HG02759 (cell line): Measurements from ENCODE around the gene KCNJ3.

Experiments
- ATAC-seq: cut with Tn5 transposase; IDR thresholded peaks from one replicate; pipeline ENCODE4 v1.9.1; 2021; ENCODE audit warnings: mild to moderate bottlenecking, moderate library complexity; ENCODE audit not compliant: unreplicated experiment

Gene KCNJ3, protein sequence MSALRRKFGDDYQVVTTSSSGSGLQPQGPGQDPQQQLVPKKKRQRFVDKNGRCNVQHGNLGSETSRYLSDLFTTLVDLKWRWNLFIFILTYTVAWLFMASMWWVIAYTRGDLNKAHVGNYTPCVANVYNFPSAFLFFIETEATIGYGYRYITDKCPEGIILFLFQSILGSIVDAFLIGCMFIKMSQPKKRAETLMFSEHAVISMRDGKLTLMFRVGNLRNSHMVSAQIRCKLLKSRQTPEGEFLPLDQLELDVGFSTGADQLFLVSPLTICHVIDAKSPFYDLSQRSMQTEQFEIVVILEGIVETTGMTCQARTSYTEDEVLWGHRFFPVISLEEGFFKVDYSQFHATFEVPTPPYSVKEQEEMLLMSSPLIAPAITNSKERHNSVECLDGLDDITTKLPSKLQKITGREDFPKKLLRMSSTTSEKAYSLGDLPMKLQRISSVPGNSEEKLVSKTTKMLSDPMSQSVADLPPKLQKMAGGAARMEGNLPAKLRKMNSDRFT

DNA sequence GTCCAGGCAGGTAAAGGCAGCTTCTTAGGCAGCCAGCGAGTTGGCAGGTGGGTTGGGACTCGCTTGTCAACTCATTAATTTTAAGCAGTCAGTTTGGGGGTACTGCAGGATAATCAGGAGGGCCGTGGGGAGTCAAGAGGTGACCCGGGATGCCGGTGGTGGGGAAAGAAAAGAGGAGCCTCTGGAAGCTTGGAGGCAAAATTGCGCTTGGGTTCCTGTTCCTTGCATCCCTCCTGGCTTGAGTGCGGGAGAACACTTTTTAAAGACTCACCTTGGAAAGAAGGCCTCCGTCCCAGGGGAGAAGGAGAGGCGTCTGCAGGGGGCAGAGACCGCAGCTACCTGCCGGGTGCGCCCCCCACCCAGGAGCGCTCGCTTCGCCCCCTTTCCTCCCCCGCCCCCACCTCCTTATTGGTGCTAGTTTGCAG lies at the start of gene KCNJ3:
TSS of gene KCNJ3 (plus strand) at position 400 of the 425 bp plus-strand sequence. CDS start 81 bp downstream, outside the sequence.
- ATAC-seq, result no peak

DNA sequence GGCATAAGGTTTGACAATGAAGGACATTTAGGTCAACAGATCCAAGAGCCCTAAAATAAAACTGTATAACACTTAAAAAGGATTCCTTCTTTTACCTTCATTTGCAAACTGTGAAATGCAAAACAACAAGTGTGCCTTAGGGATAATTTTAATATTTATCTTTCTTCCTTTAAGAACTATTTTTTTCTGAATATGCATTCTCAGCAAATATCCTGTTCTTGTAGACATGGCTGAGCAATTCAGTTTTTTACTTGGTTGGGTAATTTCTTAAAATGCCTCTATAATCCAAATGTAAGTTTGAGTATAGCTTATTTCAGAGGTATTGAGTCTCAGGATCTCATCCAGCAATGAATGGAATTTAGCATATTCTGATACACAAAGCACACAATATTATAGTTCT lies 43.0 kb upstream of the KCNJ3 start:
- no peak for ATAC-seq

DNA sequence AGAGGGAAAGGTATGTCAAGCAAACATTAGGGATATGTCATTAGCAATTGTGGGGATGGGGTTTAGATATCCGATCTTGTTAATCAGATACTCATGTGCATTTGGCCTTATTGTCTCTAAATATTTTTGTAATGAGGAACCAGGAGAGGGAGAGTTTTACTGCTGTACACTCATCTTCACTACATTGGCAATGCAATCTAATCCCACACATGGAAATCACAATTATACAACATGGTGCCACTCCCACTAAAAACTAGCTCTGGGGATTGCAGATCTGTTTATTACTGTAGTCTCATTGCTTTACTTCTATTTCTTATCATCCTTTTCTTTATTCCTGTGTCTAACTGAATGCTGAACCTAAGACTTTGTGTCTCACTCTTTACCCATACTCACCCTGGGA lies 39.6 kb upstream of the KCNJ3 start:
- no peak for ATAC-seq

DNA sequence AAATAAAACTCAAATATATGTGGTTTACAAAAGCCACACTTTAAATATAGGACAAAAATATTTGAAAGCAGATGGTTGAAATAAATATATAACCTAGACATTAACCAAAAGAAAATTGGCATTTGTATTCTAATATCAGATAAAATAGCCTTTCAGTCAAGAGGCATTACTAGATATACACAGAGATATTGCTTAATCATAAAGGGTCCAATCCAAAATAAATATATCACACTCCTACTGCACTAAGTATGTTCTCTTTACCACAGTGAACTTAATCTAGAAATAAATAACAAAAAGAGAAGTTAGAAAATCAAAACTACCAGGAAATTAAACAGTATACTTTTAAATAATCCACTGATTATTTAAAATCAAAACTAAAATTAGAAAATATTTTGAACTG lies 34.2 kb upstream of the KCNJ3 start:
- no peak for ATAC-seq

DNA sequence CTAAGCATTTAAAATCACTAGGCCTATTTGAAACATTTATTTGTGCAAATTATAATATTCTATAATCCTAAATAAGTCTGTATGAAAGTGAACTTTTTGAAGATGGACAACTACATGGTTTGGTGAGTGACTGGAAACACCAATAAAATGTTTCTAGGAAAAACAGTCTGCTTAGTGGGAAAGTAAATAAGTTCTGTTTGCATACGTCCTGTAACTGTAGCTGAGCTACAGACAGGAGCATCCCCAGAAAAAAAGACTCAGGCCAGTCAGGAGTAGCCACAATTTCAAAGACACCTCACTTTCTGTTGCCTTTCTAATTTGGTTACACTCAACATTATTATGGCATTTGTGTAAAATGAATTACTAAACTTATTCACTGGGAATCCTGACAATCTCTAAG lies 28.4 kb upstream of the KCNJ3 start:
- no peak for ATAC-seq

DNA sequence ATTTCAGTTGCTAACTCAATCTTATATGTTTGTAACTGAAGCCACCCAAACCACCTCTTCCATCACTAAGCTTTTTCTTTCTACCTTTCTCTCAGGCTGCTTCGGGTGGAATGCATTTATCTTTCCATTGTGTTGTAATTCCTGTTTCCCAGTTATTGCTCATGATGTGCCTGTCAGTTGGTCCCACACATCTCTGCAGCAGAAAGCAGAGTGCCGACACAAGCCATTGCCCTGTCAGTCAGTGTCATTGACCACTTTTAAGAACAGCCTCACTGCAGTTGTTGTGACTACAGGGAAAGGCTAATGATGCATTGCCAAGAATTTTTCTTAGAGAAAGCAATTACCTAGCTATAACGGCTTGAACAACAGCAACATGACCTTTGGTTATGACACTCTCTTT lies 24.8 kb upstream of the KCNJ3 start:
- no peak for ATAC-seq

DNA sequence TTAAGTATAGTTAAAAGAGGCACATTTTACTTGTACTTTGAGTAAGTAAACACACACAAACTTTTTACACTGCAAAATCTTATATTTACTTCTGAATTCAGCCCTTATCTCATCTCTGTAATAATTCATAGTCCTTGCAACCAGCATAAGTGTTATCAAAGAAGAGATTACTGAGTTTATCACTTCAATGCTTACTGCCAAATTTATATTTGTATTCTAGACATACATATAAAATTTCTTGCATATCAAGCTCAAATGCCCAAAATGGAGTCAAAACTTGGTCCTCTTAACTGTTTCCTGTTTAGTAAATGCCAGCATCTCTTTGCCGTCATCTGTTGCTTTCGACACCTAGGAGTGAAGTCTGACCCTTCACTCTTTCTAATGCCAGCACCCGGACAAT lies 21.1 kb upstream of the KCNJ3 start:
- ATAC-seq, result no peak

DNA sequence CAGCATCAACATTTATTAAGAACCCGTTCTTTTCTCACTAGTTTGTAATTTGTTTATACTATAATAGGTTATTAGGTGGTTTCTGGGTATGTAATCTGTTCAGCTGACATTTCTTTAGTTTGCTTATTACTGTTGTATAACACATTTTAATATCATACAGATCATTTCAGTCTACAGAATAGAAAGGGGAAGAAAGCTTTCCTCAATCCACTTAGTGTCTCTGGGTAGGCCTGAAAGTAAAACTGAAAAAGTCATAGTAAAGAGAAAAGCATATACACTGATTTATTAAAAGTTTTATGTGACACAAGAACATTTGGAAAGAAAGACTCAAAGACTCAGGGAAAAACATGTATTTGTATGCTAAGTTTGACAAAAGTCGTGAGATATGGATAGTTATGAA lies 16.8 kb upstream of the KCNJ3 start:
- no peak for ATAC-seq

DNA sequence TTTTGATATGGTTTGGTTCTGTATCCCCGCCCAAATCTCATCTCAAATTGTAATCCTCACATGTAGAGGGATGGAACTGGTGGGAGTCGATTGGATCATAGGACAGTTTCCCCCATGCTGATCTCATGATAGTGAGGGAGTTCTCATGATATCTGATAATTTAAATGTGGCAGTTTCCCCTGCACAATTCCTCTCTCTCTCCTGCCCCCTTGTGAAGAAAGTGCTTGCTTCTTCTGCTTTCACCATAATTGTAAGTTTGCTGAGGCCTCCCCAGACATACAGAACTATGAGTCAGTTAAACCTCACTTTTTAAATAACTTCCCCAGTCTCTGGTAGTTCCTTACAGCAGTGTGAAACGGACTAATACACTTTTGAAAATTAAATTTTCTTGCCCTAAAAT lies 12.3 kb upstream of the KCNJ3 start:
- no peak for ATAC-seq

DNA sequence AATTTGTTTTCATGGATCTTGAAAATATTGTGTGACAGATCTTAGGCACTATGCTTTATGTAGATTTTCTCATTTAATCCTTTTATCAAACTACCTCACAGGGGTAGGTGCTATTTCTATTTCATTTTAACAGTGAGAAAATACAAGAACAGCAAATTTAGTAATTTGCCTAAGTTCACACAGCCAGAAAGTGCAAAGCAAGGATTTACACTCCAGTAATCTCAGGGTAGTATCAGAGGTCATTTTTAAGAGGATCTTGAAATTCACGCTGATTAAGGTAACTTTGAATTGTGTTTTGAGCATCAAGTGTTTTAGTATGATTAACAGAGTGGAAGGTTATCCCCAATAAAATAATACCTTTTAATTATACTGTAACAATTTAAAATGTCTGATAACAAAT lies 10.1 kb upstream of the KCNJ3 start:
- ATAC-seq, result no peak

DNA sequence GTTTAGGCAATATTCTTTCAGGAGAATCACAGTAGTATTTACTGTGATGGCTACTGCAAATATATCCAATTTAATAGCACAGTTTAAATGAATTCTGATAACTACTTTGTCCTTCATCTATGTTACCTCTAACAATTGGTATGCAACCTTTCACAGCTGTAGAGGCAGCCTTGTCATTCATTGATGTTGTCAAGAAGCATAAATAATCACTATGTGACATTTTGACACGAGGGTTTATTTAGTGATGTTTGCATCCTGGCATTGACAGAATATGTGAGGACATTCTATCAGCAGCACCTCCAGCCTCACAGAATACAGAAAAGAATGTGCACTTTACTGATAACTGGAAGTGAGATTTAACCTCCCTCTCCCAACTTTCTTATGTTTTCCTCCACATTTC lies 9.3 kb upstream of the KCNJ3 start:
- ATAC-seq, result no peak

DNA sequence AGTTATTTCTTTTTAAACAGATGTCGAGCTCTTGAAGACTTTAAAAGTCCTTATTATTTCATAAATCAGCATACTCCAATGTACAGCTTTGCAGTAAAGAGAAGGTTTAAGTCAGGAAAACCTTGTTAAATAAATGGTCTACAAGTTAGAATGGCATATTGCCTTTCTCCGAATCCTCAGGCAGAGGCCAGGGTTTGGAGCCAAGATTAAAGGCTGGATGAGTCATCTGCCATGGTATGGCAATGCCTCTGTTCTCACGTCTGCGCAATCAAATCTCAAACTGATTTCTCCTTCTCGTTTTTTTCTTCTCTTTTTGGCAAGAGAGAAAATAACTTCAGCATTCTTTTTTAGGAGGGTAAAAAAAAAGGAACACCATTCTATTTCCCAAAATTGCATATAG lies 5.6 kb upstream of the KCNJ3 start:
- no peak for ATAC-seq

DNA sequence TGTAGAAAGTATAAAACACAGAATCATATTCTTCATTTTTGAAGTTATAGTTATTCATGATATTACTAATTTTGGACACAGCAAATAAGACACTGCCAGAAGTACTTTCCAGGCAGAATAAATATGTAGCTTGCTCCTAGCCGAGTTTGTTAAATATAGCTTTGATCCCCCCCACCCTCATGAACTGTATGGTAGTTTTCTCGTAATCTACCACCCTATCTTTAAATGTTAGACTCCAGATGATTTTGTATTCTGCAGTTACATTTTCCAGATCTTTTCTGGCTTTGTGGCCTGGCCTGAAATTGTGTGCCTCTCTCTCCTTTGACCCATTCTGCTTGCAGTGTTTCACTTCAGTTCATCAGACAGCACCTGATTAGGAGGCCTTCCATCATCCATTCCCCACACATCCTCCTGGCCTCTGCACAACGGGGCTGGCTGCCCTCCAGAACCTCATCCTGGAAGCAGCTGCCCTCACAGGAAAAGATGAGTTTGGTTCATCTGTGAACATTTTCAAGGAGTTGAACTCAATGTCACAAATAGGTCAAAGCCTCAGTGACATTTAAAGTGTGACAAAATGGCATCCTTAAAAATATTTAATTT lies 4.7 kb upstream of the KCNJ3 start:
- no peak for ATAC-seq

DNA sequence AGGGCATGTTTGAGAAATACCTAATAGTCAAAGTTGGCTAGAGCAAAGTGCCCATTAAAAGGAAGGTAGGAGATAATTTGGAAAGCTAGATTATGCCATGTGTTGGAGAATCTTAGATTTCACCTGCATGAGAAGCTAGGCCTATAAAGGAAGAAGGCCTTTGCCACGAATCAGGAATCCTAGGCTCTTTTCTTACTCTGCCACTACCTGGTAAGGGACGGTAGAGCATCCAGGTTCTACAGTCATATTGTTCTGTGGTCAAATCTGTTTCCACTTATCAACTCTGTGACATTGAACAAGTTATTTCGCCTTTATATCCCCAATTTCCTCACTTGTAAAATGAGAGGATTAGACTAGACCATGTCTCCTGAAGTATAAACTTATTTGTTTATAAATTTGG lies 3.6 kb upstream of the KCNJ3 start:
- ATAC-seq, result no peak

DNA sequence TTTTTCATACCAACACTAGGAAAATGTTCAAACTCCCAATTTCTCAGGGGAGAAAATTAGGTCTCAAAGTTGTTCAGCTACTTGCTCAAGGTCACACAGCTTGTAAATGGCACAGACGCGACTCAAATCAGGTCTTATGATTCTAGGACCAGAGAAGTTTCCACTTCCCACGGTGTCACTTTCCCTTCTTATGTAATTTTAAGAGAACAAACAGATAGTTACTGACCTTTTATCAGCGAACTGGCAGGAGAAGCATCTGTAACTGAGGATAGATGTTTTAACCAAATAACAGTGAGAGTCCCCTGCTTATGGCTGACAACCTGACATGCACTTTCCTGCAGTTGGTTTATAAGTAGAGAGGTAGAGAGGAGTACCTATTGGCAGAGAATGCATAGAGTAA lies 2.1 kb upstream of the KCNJ3 start:
- no peak for ATAC-seq

DNA sequence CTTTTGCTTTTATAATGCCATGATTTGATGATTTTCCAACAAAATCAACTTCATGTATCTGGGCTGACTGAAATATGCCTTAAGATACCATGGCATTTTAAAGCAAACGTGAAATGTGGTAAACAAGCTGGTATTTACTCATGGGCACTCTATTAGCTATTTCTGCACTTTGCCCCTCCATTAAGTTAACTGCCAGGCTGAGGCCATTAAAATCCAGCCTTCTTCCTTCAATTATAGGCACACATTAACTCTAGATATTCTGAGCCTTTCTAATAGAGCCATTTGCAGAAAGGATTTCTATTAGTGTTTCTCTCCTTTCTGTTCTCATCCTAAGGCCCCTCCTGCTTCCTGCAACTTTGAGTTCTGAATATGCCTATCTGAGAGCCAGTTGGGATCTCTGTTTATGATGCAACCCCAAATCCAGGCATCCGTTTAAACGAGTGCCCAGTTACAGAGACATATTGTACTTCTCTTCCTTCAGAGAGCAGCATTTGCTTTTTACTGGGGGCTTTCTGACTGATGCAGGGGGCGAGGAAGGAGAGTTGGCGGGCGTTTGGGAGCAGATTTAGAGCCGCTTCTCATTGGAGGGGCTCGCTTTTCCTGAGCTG lies 1.6 kb upstream of the KCNJ3 start:
- ATAC-seq, result no peak

DNA sequence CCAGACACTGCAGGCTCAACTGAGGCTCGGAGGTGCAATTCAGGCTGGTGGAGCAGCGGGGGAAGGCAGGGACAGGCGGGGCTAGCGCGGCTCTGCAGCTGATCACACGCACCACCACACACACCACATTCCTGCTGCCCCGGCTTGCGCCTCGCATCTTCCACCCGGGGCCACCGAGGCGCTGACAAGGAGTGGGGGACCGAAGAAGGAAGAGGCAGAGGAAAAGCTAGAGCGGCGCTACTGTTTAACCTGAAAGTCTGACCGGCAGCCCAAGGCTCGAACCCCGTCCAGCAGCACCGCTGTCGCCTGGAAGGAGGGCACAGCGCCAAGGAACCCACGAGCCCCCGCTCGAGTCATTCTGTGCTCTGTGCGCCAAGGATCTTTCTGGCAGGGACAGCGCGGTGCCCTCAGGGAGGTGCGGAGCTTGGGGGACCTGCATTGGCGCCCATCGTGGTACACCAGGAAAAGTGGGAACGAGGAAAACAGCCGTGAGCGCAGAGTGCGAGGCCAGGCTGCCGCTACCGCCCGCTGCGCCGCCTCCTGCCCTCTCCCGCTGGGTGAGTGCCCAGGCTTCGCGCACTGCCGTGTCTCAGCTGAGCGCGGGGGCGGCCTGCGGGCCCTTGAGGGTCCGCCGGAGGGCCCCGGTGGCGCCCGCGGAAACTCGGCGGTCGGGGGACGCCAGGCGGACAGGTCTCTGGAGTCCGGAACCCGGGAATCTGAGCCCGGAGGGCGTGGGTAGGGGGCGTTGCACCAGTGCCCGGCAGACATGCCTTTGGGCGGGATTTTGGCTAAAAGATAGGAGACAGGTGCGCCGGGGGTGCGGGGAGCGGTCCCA lies 860 bp upstream of the KCNJ3 start:
- no peak for ATAC-seq

DNA sequence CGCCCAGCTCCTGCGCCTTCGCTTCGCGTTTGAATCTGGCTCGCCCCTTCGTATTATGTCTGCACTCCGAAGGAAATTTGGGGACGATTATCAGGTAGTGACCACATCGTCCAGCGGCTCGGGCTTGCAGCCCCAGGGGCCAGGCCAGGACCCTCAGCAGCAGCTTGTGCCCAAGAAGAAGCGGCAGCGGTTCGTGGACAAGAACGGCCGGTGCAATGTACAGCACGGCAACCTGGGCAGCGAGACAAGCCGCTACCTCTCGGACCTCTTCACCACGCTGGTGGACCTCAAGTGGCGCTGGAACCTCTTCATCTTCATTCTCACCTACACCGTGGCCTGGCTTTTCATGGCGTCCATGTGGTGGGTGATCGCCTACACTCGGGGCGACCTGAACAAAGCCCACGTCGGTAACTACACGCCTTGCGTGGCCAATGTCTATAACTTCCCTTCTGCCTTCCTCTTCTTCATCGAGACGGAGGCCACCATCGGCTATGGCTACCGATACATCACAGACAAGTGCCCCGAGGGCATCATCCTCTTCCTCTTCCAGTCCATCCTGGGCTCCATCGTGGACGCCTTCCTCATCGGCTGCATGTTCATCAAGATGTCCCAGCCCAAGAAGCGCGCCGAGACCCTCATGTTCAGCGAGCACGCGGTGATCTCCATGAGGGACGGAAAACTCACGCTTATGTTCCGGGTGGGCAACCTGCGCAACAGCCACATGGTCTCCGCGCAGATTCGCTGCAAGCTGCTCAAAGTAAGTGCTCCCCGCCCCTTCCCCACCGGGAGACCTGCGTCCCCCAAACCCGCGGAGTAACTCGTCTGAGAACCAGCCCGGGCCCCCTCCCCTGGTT lies 453 bp downstream of the KCNJ3 start:
- no peak for ATAC-seq

DNA sequence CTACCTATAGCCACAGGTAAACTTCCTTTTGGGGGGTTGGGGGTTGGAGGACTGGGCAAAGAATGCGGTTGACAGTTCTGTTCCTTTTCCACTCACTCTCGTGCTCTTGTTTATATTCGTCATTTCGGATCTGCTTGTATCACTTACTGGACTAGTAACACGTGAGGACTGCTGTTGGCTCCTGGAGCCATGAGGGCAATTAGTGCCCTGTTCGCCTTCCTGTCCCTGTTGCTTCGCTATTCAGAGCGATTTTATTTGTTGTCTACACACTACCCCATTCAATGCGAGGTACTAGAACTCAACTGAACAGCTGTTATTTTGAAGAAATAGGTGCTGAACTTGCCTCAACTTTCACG lies 1.1 kb downstream of the KCNJ3 start:
- no peak for ATAC-seq

DNA sequence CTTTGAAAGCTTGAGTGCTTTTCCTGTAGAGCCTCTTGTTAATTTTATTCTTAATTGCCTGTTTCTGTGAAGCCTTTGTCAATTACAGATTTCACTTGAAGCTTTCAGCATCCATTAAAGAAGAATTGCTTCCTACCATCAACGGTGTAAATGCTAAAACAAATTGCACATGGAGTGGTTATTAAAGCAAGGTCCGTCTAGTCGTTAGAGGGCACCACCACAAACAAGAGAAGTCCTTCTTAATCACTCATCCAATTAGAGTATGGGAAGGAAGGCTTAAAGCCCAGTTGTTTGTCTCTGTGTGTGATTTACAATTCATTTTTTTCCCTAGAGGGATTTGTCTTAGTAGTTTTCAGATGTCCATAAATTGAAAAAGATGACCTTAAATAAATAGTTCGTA lies 1.6 kb downstream of the KCNJ3 start:
- no peak for ATAC-seq
